Measurements from ENCODE around the gene PRG2.

GRCh38 chr11:57422669-57423068, 32.2 kb upstream of the PRG2 start:
- TF ChIP-seq CTCF (IDR thresholded peaks at IDR 0.05) (no peak), EZH2 (IDR thresholded peaks at IDR 0.05; ENCODE audit: borderline replicate concordance, insufficient read depth, low read depth, low read length, poor library complexity, severe bottlenecking) (no peak)

All from B cell (primary cell).